Measurements from ENCODE around the gene AGAP1.

AGAP1 gene

GRCh38 chr2:235723371-235723770, 229.5 kb downstream of the AGAP1 start:
- no peak for DNase-seq

DNA sequence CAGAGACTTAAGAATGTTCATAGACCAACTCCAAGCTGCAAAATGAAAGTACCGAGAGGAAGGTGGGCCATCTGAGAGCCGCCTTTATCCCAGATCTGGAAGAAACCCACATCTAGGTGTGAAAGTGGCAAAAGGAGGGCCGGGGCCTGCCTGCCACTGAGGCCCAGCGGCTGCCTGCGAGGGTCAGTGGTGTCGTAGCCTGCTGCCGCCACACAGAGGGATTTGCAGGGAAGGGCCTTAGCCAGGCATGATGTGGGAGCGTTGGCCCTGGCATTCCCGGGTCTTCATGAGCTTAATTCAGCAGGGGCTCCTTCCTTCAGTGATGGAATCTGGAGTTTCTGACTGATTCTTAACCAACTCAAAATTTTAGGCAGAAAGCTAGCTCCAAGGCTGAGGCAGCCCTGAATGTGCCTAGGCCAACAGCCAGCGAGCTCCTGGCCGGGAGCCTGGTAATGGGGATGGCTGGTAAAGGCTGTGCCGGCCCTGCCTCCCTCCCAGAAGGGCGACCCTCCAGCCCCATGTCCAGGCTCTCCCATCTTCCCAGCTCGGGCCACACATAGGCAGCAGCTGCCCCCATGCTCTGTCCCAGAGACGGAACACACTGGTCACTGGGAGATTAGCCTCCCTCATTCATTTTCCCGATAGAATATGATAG, 230.1 kb downstream of the AGAP1 start:
- DNase-seq = no peak

DNA sequence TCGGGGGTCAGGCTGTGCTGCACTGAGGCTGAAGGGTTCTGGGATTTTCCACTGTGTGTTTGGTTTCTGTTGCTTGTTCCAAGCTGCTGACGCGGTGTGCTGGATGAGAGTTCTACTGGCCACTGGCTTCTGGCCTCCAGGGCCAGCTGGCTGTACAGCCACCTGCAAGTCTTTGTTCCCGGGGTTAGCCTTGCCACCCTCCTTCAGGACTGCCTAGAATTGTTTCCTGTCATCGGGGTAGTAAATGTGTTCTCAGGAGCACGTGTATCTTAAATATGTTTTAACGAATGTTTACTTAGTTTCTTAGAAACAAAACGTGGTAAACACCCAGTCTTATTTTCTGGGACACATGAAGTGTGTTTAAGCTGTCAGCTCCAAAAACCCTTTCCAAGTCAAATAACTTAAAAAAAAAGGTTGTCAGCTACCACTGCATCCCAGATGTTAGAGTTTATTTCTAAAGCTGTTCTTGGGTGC, 231.2 kb downstream of the AGAP1 start:
- no peak for DNase-seq

DNA sequence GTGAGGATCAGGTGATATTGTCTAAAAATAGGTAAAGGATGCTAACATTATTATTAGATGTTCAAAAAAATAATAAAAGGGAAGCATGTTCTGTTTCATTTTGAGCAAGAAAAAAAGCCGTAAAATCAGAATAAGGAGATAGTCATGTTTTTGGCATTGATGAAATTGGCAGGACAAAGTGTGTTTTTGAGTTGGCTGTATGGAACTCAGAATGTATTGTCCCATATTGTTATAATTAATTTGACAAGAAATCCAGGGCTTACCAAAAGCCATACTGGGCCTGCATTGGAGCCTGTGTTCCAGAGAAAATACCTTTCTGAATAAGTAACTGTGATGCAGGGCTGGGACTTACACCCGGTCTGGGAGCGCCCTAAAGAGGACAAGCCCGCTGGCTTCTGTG, 232.0 kb downstream of the AGAP1 start:
- DNase-seq = no peak

GRCh38 chr2:235726554-235726953, 232.7 kb downstream of the AGAP1 start:
- no peak for DNase-seq

DNA sequence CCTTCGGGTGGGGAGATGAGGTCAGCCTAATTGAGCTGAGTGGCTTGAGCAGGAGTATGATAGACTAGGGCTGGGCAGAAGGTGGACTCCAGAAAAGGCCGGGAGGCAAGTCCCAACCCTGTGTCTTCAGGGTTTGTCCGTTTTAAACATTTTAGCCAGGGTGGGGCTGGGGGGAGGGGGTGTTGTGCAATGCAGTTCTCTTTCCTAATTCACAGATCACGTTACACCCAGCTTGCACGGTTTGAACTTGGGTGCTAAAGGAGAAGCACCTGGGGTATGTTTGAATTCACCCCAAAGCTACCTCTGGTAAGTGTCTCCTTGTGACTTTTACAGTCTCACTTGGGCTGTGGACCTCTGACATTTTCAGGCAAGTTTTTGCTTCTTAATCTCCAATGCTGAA, 233.3 kb downstream of the AGAP1 start:
- DNase-seq = no peak

- no peak for DNase-seq
Measured at GRCh38 chr2:235727891-235728799, 234.3 kb downstream of the AGAP1 start.

- no peak for DNase-seq
Measured at GRCh38 chr2:235728800-235729556, 235.1 kb downstream of the AGAP1 start.

GRCh38 chr2:235729557-235729947, 235.7 kb downstream of the AGAP1 start:
- no peak for DNase-seq

DNA sequence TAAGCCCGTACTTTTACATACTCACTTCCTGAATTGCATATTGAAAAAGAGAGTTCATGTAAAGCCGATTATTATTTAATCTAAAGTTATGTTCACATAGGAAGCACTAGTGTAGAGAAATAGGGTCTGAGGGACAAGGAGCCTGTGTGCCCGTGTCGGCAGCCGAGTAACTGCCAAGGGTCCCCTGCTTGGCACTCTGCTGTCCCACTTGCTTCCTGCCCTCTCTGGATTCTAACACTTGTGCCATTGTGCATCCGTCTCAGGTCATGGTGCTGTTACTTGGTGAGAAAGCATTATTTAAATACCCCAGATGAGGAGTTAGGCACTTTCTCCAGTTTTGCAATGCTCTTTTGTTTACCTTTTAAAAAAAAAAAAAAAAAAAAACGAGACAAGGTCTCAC, 236.3 kb downstream of the AGAP1 start:
- DNase-seq = no peak

DNA sequence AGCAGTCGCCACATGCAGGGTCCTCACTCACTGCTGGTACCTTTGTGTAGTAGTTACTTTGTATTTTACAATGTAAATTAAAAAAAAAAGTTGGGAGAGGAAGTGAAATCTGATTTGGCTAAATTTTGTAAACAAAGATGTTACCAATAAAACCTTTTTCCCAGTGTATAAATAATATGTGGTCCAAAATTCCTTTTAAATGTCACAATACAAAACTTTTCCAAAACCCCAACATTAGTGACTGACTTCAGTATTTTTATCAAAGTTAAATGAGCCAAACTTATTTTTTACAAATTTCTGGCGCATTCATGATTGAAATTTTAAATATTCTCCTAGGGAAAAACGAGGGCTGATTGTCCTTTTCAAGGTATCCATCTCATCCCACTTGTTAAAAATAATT, 239.9 kb downstream of the AGAP1 start:
- DNase-seq = no peak

DNA sequence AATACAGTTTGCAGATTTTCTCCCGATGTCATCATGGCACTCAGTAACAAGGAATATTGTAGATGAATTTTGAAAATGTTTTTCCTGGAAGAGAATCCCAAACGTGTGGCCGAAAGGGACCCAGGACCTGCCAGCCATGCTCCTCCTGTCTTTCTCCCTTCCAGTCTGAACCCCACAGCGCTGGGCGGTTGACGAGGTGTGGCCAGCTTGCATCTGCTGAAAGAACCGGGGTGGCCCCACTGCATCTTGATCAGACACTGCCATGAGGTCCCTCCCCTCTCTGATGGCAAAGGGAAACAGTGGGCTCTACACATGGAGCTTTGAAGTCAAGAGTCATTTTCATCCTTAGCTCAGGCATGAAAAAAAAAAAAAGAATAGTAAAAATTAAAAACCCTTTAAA, 240.3 kb downstream of the AGAP1 start:
- no peak for DNase-seq

- no peak for DNase-seq
Measured at GRCh38 chr2:235734688-235735231, 240.9 kb downstream of the AGAP1 start.

GRCh38 chr2:235737396-235737795, 243.6 kb downstream of the AGAP1 start:
- DNase-seq = no peak

GRCh38 chr2:235737840-235738239, 244.0 kb downstream of the AGAP1 start:
- no peak for DNase-seq

DNA sequence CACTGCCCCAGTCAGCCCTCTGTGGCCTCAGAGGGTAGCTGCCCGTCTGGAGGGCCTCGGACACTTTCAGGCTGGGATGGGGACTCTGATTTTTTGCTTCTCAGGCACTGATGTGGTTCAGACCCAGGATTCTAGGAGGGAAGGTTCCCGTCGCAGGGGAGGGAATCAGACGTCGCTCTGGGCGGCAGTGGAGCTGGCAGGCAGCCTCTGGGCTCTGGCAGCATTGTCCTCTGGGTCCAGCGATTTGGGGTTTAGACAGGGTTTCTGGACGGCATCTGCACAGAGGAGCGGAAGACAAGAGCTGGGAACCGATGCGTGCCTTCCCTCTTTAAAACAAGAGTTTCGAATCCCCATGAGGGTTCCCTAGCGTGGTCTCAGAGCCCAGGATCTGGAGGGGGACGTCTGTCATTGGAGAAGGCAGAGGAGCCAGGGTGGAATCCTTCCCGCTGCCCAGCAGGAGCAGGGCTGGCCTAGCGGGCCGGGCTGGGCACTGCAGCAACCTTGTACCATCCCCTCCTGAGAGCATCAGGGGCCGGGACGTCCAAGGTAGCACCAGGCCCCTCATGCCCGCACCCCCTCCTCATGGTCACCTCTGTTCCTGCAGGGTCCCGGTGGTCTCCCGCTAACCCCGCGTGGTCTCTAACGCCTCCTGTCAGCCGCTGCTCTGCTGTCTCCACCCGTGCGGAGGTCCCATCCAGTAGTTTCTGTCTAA, 246.0 kb downstream of the AGAP1 start:
- DNase-seq = no peak

- peak; percentile 24 for DNase-seq
Measured at GRCh38 chr2:235740821-235741220, 247.0 kb downstream of the AGAP1 start.

GRCh38 chr2:235744161-235744560, 250.3 kb downstream of the AGAP1 start:
- DNase-seq = no peak

DNA sequence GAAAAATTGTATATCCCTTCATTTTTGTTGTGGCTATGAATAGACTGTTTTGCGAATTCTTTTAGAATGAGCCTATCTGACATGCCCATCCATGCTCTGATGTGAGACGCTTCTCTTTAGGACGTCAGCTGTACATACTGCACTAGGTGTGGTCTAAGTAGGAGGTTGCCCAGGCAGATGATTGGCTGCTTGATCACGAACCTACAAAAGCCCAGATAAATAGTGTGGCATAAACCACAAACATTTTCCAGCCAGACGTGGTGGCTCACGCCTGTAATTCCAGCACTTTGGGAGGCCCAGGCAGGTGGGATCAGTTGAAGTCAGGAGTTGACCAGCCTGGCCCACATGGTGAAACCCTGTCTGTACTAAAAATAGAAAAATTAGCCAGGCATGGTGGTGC, 251.8 kb downstream of the AGAP1 start:
- DNase-seq = no peak

DNA sequence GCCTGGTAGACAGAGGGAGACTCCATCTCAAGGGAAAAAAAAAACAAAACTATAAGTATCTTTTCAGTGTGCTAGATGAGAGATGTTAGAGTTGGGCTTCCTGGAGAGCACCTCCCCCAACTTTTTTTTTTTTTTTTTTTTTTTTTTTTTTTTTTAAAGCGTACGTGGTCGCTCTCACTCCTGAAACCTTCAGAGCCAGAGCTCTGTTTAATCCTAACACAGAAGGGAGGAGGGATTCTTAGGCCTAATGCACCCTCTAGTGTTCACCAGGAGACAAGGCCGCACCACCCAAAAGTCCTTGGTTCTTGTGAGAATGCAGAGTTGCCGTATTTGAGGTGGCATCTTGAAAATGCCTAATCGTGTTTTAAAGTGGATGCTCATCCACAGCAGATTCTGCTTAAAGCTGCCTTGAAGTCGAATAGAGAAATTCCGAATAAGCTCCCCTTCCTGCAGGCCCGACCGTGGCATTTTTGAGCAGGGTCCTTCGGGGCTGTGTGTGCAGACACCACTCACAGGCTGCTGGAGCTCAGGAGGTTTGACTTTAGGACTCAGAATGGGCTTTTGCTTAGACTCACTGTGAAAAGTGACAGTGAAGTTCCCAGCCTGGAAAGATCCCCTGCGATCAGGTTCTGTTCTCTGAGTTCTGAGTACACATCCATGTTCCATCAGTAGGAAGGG, 252.6 kb downstream of the AGAP1 start:
- peak; percentile 24 for DNase-seq

- no peak for DNase-seq
Measured at GRCh38 chr2:235747001-235747785, 253.3 kb downstream of the AGAP1 start.
